OCI-M2 (cell line): ENCODE results near the gene EML2.
"Not testable (repeated sequence)": the region's sequence is repeated elsewhere in the genome, so short reads cannot be mapped to it uniquely, and the experiment has no call there.

ENCODE experiments used
- DNase-seq: peaks from one replicate; lab custom pipeline; 2025; ENCODE audit not compliant: unreplicated experiment; lab: John Stamatoyannopoulos, UW

EML2 gene

DNA sequence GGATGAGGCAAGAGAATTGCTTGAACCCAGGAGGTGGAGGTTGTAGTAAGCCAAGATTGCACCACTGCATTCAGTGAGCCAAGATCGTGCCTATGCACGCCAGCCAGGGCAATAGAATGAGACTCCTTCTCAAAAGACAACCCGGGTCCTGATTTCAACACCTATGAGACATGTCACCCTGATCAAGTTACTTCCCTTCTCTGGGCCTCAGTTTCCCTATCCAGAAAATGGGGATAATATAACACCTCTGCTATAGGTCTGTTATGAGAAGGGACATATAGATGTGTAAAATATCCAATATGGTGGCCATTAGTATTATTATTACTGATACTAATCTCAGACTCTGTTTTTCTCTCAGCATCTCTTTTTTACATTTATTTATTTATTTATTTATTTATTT, 15.9 kb upstream of the EML2 start:
- no peak for DNase-seq

DNA sequence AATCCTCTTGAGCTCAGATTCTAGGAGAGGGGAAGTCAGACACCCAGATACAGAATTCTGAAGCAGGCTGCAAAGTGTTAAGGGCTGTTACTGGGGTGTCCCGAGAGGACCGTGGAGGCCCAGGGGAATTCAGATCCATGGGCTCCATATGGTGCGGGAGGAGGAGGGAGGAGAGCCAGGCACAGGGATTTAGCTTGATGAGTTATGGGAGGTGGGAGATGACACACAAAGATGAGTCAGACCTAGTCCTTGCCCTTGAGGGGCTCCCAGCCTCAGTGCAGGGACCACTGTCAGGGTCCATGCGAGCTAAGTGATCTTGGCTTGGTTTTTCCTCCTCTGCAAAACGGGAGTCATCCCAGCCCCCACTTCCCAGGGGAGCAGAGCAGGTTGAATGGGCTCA, 14.4 kb upstream of the EML2 start:
- no peak for DNase-seq

DNA sequence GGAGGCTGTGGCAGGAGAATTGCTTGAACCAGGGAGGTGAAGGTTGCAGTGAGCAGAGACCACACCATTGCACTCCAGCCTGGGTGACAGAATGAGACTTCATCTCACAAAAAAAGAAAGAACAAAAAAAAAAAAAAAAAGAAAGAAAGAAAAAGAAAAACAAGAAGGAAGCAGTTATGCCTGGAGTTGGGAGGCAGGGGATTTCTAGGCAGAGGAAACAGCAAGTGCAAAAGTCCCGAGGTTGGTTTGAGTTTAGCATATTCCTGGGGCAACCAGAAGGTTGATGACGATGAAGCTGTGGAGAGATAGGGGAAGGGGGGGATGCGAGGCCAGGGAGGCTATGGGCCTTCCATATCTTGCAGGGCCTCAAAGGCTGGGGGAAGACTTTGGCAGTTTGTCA, 11.5 kb upstream of the EML2 start:
- DNase-seq, result no peak

DNA sequence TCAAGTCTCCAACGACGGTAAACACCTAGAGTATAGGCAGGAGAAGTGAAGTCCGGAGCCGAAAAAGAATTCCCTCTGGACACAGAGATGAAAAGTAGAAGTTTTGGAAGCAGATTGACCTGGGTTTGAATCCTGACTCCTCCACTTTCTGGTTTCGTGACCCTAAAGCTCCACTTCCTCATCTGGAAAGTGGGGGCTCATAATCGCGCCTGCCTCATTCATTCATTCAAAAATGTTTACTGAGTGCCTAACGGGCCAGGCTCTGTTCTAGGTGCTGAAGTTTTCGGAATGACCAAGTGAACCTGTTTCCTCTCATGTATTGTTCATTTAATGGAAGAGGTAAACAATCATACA, 7.1 kb upstream of the EML2 start:
- no peak for DNase-seq

DNA sequence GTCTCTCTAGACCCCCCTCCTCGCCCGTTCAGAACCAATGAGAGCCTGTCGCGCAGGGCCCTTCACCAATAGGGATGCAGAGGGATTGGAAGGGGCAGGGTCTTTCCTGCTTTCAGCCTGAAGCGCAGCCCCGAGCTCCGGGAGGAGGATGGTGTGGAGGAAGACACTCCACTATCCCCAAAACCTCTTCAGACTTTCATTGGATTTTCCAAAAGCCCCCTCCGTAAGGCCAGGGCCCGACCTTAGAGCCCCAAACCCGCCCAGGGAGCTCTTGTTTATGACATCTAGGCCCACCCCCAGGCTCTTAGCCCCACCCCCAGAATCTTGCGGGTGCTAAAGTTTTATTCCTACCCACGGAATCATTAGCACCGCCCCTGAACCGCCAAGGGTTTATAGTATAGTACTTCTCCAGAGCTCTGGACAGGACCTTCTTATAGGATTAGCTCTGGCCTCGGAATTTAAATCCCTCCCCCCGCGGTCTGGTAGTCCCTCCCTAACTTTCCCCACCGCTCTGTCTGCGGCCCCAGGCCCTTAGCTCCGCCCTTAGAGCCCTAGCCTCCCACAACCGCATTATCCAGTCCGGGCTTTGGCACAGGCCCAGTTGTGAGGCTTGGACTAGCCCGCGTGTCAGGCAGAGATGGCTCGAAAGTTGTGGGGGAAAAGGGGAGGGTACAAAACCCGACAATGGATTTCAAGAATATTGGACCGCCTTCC, 6.6 kb upstream of the EML2 start:
- no peak for DNase-seq

DNA sequence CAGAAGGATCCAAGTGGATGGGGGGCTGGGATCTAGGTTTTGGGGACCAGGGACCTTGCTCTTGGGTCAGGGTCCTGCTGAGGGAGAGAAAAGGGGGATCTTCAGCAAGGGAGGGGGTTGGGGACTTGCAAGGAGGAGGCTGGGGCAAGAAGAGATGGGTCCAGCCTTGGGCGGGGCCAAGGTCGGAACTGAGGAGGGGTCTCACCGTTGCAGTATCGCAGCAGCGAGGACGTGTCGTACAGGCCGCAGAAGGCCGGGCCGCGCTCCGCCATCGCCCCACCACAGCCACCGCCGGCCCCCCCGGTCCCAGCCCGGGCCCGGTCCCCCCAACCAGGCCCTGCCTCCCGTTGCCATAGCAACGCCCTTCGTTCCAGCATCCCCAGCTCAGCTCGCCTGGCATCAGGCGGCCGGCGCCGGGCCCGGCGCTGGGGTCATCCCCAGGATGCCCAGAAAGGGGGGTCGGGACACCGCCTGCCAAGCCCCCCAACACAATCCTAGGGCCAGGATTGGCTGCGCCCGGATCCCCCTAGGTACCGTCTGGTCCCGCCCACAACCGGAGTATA, 6.0 kb upstream of the EML2 start:
- no peak for DNase-seq

DNA sequence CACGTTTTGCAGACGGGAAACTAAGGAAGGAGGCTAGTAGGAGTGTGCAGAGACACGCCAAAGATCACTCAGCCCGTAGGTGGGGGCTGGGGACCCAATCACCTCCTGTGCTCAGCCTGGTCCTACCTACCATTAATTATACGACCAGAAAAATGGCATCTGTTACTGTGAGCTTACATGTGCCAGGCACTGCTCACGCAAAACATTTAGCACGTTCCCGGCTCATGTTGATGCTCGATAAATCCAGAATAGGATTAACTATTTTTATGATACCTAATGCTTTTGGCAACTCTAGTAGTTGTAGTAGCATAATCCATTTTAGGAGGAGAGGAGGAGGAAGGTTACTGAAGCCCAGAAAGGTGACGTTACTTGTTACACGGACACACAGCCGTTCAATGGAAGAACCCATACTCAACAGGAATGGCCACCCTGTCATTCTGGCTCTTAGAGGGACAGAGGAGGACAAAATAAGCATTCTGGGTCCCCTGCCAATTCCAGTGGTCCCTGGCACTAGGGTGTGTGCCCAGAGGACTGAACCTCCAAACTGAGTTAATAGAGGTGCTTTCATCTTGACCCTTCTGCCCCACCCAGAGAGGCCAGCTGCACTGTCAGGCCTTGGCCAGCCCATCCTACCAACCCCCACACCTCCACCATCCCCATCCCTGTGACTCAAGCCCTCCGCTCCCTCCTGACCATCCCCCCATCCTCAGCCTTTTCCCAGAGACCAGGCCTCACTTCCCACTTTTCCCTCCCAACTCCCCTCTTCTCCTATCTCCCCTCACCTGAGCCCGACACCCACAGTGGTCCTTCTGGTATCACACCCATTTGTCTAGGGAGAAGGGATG, 5.0 kb upstream of the EML2 start:
- DNase-seq, result no peak

DNA sequence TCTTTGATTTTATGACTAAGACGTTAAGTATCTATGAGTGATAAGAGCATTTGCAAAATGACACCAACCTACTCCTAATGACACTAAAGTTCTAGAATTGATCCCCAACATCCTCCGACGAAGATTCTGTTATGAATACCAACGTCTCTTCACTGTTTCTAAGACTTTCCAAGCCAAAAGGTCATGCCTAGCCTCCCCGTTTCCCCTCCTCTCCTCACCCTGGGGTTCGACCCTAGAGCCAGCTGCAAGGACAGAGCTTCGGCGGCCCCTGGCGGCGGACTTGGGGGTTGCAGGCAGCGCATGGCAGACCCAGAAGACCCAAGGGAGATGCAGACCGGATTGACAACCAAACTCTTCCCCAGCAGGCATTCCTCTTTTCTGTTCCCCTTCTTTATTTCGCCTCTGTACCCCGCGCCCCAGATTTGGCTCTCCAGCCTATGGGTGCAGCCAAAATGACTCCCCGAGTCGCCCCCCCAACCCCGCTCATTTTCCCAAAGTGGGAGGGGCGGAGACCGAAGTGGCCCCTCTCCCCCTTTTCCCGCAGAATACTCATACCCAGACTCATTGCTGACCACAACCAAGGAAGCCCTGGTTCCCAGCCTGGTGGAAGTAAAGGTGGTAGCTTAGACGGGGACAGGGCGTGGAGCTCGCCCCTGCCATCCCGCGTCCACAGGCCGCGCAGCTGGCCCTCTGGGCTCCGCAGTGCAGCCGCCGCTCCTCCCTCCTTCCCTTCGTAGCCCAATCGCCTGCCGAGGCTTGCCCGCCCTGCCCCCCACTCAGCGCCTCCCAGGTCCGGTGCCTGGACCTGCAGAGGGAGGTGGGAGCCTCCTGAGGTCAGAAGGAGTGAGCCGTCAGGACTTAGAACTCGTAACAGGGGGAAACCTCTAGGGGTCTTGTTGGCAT, 4.1 kb upstream of the EML2 start:
- peak; percentile 88 for DNase-seq

DNA sequence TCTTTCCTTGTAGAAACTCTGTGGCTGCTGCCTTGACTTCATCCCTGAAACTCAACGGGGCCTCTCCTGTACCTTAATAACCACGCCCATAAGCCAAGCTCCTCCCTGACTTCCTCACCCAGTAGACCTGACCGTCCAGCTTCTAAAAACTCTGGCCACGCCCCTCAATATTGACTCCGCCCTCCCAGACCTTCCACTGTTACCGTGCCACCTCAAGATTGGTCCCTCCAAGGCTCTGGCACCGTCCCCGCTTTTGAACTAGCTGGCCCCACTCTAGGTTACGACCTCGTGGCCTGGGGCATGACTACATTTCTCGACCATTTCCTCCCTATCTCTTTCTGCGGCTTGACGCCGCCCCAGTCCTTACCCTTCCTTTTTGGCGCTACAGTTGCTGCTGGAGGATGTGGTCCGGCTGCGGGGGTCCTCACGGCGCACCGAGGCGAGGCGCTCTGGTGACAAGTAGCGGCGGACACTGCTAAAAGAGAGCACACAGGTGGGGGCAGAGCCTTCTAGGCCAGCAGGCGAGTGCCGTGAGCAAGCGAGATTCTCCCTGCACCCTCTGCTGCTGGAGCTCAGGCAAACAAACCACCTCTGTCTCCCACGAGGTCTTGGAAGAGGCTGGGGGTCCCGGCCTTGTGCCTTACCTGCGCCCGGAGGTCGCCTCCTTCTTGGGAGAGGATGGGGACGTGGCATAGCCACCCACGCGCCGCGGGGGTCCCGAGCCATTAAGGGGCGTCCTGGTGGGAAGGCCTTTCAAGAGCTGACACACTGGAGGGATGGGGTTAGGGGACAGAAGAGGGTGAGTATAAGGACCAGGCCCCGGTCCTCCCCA, 2.3 kb upstream of the EML2 start:
- peak; percentile 96 for DNase-seq

DNA sequence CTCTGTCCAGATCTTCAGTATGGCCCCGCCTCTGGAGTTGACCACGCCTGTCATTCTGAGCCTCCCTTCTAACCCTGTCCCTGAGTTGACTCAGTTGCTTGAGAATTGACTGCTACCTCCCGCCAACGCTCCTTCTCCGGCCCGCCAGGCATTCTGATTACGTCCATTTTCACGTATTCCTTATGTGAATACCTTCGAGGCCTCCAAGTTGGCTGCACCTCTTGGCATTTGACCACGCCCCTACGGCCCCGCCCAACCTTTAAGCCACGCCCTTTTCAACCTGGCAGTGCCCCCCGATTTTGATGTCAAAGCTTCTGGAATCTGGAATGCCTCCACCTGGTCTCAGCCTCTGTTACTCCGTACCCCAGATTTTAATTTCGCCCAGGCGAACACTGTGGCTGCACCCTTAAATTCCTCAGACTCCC, 1.7 kb upstream of the EML2 start:
- DNase-seq, result no peak

DNA sequence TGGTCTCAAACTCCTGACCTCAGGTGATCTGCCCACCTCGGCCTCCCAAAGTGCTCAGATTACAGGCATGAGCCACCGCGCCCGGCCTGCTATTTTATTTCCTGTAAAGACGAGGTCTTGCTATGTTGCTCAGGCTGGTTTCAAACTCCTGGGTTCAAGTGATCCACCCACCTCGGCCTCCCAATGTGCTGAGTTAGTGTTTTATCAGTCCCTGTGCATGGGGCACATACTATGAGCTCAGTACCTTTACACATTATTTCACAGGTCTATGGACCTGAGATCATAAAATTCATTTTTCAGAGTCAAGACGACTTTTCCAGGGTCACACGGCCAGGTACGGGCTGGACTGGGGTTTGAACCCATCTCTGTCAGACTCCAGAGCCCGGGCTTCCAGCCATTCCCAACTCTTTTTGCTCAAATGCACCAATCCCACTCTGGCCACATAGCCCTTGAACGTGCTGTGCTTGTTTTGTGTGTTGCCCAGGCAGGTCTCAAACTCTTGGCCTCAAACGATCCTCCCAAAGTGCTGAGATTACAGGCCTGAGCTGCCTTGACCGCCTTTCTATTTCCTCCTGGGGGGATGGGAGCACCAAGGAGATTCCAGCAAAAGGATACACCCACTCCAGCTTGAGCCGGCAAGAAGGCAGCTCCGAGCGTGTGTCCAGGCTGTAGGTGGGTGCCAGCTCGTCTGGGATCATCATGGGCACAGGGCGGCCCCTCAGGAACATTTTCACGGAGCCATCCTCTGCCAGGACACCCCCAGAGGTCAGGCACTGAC, 1.1 kb downstream of the EML2 start:
- DNase-seq, result no peak

DNA sequence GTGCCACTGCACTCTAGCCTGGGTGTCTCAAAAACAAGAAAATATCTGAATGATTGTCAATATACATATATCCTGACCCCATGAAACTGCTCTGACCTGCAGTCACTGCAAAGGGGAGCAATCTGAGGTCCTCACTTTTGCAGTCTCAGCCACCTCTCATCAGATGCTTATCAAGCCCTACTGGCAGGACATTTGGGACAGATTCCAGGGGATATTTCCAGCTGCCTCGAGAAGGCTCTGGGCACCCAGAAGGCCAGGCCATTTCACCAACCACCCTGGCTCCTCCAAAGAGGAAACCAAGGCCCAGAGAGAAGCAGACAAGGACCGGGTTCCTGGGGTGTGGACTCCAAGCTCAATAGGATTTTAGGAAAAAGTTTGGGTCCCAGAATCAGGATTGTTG, 2.3 kb downstream of the EML2 start:
- no peak for DNase-seq

DNA sequence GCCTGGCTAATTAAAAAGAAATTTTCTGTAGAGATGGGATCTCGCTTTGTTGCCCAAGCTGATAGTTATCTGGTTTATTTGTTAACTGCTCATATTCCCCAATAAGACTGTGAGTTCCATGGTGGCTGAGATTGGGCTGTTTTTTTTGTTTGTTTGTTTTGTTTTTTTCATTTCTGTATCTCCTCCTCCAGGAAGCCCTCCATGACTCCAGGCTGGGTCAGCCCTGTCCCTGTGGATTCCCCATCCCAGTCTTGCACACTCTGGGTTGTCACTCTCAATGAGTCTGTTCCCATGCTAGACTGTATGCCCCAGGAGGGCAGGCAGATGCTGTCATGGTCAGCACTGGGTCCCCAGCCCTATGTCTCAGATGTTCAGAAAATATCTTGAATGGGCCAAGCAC, 2.9 kb downstream of the EML2 start:
- no peak for DNase-seq

DNA sequence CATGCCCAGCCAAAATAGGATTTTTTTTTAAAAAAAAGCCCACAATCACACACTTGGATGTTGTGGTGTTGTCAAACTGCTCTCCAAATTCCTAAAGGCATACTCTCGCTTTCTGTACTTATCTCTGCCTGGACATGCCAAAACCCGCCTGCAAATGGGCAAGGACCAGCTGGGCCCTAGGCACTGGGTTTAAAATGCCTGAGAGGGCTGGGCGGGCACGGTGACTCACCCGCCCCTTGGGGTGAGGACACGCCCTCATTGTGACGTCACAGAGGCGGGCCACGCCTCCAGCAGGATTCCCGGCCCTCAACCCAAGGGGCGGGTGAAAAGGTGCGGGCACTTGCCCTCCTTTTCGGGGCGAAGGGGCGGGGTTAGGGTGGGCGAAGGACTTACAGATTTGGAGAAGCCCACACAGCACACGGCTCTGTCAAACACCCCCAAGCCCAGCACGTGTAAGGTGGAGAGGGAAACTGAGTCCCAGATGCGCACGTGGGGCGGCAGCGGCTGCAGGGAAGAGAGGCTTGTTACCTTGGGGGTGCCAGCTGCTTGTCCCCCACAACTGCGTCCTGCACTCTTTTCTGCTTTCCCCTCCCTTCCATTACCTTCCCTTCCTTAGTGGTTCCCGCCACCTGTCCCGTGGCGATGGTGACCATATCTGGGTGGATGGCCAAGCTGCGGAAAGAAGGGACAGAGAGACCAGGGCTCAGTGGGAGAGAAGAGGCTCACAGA, 6.6 kb downstream of the EML2 start:
- no peak for DNase-seq

DNA sequence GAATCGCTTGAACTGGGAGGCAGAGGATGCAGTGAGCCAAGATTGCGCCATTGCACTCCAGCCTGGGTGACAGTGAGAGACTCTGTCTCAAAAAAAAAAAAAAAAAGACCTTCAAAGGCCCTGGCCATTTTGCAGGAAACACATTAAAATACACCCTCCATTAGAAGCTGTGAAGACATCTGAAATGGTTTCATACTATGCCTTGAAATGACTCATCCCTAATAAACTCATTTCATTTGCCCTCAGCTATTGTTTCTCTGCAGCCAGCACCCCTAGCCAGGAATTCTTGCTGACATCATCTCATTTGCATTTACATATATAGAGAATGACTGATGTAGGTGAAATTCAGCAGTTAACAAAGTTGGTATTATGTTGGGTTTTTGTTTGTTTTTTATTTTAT, 8.7 kb downstream of the EML2 start:
- no peak for DNase-seq

DNA sequence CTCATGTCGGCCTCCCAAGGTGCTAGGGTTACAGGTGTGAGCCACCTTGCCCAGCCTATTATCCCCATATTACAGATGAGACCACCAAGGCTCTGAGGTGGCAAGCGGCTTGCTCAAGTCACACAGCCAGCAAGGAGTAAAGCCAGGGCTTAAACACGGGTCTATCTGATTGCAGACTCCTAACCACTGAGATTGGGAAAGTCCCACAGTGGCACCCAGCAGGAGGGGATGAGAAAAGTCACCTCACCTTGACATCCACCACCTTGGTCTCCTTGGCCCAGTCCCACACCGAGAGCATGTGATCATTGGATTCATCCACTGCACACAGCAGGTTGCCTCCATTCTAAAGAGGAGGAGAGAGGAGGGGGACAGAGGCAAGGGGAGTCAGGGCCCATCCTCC, 9.5 kb downstream of the EML2 start:
- DNase-seq, result no peak

DNA sequence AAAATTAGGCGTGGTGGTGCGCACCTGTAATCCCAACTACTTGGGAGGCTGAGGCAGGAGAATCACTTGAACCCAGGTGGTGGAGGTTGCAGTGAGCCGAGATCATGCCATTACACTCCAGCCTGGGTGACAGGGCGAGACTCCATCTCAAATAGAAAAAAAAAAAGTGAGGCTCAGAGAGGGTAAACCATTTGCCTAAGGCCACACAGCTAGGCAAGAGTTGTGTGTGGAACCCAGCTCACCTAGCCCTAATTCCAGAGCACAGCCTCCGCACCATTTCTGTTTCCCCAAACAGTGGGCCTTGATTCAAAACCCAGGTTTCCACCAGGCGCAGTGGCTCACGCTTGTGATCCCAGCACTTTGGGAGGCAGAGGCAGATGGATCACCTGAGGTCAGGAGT, 11.0 kb downstream of the EML2 start:
- DNase-seq, result not testable (repeated sequence)

DNA sequence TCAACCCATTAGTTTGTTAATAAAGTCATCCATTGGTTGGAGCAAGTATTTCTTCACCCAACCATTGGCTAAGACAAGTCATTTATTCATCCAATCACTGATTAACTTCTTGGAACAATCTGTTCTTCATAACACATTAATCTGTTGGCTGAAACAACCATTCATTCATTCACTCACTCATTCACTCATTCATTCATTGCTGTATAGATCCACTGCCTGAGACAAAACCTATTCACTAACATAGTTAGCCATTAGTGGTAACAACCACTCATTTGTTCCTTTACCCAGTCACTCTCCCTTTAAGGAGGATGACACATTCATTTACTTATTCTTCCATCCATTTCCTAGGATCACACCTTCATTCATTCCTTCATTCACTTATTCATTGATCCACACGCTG, 15.2 kb downstream of the EML2 start:
- DNase-seq, result no peak

DNA sequence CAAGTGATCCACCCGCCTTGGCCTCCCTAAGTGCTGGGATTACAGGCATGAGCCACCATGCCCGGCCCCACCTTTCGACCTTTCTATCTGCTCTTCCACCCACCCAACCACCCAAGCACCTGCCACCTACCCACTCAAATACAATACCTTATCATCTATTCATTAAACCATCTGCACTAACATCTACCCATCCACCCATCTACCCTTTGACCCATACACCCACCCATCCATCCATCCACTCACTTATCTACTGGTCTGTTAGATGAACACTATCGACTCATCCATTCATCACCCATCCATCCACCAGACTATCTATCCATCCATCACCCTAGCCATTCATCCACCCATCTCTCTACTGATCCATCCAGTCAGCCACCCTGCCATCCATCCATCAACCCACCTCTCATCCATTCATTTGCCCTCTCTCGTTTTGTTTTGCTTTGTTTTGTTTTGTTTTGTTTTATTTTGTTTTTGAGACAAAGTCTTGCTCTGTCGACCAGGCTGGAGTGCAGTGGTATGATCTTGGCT, 17.2 kb downstream of the EML2 start:
- no peak for DNase-seq
